H1 (cell line): ENCODE results near the gene MTM1. TPM values are rescaled to one million over a fixed set of nuclear protein-coding genes. Genes with fewer than 3 reads are reported as not detected.

Source experiments
- CTCF ChIA-PET: fragments of 300-600 bp; sonication (Branson Sonifier 250); formaldehyde crosslinking; loops from one replicate; lab custom pipeline; 2021; ENCODE audit not compliant: partially characterized antibody; lab: Charles Lee
- POLR2A ChIA-PET: fragments of 300-600 bp; sonication (Branson Sonifier 250); formaldehyde crosslinking; loops from one replicate; lab custom pipeline; 2021; ENCODE audit warnings: inconsistent platforms; ENCODE audit not compliant: partially characterized antibody; lab: Charles Lee
- DNase-seq, 2 experiments: peaks; one replicate each; pipeline versions ENCODE4 v3.0.0 to v3.0.0-alpha.2; 2010 to 2022; ENCODE audit warnings: low spot score in 2 of 2, low read depth in 1 of 2, mixed read lengths in 1 of 2
- FAIRE-seq: peaks from 2 replicates; lab custom pipeline; 2011; peaks lifted over from hg19 to GRCh38; lab: Jason Lieb, UNC
- H2AFZ ChIP-seq: 2 replicates; pipeline ENCODE4 v1.8.1; 2012; ENCODE audit warnings: low read length, inconsistent platforms
- H2AK5ac ChIP-seq: 2 replicates; pipeline ENCODE4 v1.6.1; 2013; ENCODE audit warnings: low read depth, low read length
- H2BK120ac ChIP-seq: replicated peaks from 2 replicates; pipeline ENCODE3; 2013; ENCODE audit warnings: low read depth, low read length, inconsistent platforms
- H2BK12ac ChIP-seq: 2 replicates; pipeline ENCODE4 v1.6.1; 2013; ENCODE audit warnings: low read depth, low read length
- H2BK15ac ChIP-seq: 2 replicates; pipeline ENCODE4 v1.6.1; 2013; ENCODE audit warnings: low read length
- H2BK20ac ChIP-seq: 2 replicates; pipeline ENCODE4 v1.6.1; 2013; ENCODE audit warnings: low read length
- H2BK5ac ChIP-seq: 2 replicates; pipeline ENCODE4 v1.6.1; 2013; ENCODE audit warnings: low read depth, low read length
- H3K14ac ChIP-seq: 2 replicates; pipeline ENCODE4 v1.6.1; 2013; ENCODE audit warnings: inconsistent platforms; ENCODE audit not compliant: insufficient read length
- H3K18ac ChIP-seq: 2 replicates; pipeline ENCODE4 v1.6.1; 2013; ENCODE audit warnings: low read length; ENCODE audit errors: extremely low read depth
- H3K23ac ChIP-seq: 2 replicates; pipeline ENCODE4 v1.6.1; 2013; ENCODE audit warnings: inconsistent platforms; ENCODE audit not compliant: insufficient read length
- H3K23me2 ChIP-seq: 2 replicates; pipeline ENCODE4 v1.6.1; 2013; ENCODE audit warnings: low read depth, low read length
- H3K27ac ChIP-seq: 2 replicates; pipeline ENCODE4 v1.6.1; 2011; ENCODE audit warnings: low read depth, low read length, inconsistent platforms
- H3K27me3 ChIP-seq, 4 experiments: replicated peaks in 1 of 4; 1 replicate in 1 of 4; 2 replicates in 3 of 4; pipeline versions ENCODE4 v1.6.1 to v1.8.1; 2011 to 2013; ENCODE audit warnings: low read length in 3 of 4, mild to moderate bottlenecking in 3 of 4, inconsistent platforms in 2 of 4, mixed read lengths in 2 of 4, moderate library complexity in 1 of 4; ENCODE audit not compliant: control insufficient read depth in 3 of 4, insufficient read depth in 3 of 4; ENCODE audit errors: extremely low read depth in 1 of 4
- H3K36me3 ChIP-seq, 4 experiments: 2 replicates each; pipeline versions ENCODE4 v1.6.1 to v1.8.1; 2011 to 2013; ENCODE audit warnings: mild to moderate bottlenecking in 4 of 4, low read length in 3 of 4, moderate library complexity in 2 of 4, control low read depth in 1 of 4, inconsistent platforms in 1 of 4; ENCODE audit not compliant: insufficient read depth in 4 of 4, control insufficient read depth in 2 of 4
- H3K4ac ChIP-seq: replicated peaks from 2 replicates; pipeline ENCODE3; 2013; ENCODE audit warnings: low read length, low read depth, mixed read lengths, inconsistent platforms; ENCODE audit not compliant: insufficient read length
- H3K4me1 ChIP-seq, 4 experiments: replicated peaks in 1 of 4; 1 replicate in 1 of 4; 2 replicates in 3 of 4; pipeline versions ENCODE4 v1.6.1 to v1.8.1; 2011 to 2013; ENCODE audit warnings: low read length in 3 of 4, inconsistent platforms in 2 of 4, mixed read lengths in 1 of 4; ENCODE audit not compliant: insufficient read depth in 4 of 4, control insufficient read depth in 3 of 4
- H3K4me2 ChIP-seq, 2 experiments: 2 replicates each; pipeline versions ENCODE4 v1.6.1 to v1.8.1; 2011 to 2013; ENCODE audit warnings: low read depth in 2 of 2, low read length in 2 of 2, control low read depth in 1 of 2, inconsistent platforms in 1 of 2, mild to moderate bottlenecking in 1 of 2; ENCODE audit not compliant: insufficient read depth in 1 of 2
- H3K4me3 ChIP-seq, 4 experiments: fragments of 200-600, 300-600 bp in 1 of 4; sonication (generic), shearing (Covaris generic), sonication (Bioruptor Twin) in 1 of 4; 2 replicates each; pipeline versions ENCODE4 v1.5.1 to v1.8.1; 2011 to 2016; ENCODE audit warnings: low read length in 4 of 4, low read depth in 3 of 4, control low read depth in 2 of 4, inconsistent platforms in 2 of 4, mild to moderate bottlenecking in 2 of 4, mixed read lengths in 1 of 4, moderate library complexity in 1 of 4; ENCODE audit not compliant: insufficient read depth in 2 of 4; ENCODE audit errors: extremely low read depth in 1 of 4
- H3K56ac ChIP-seq: replicated peaks from 2 replicates; pipeline ENCODE3; 2013; ENCODE audit warnings: low read depth, mild to moderate bottlenecking, mixed read lengths, low read length, inconsistent platforms; ENCODE audit not compliant: insufficient read length
- H3K79me1 ChIP-seq: 2 replicates; pipeline ENCODE4 v1.6.1; 2013; ENCODE audit warnings: low read depth, low read length, control low read depth
- H3K79me2 ChIP-seq, 2 experiments: 2 replicates each; pipeline versions ENCODE4 v1.6.1 to v1.8.1; 2012 to 2013; ENCODE audit warnings: low read length in 2 of 2, mild to moderate bottlenecking in 2 of 2, inconsistent platforms in 1 of 2; ENCODE audit not compliant: insufficient read depth in 2 of 2, control insufficient read depth in 1 of 2
- H3K9ac ChIP-seq, 4 experiments: replicated peaks in 1 of 4; 1 replicate in 1 of 4; 2 replicates in 3 of 4; pipeline versions ENCODE4 v1.6.1 to v1.8.1; 2011 to 2013; ENCODE audit warnings: low read depth in 3 of 4, low read length in 3 of 4, control low read depth in 2 of 4, mild to moderate bottlenecking in 2 of 4, moderate library complexity in 2 of 4, inconsistent platforms in 1 of 4; ENCODE audit errors: extremely low read depth in 1 of 4
- H3K9me3 ChIP-seq, 2 experiments: 2 replicates each; pipeline versions ENCODE4 v1.6.1 to v1.8.1; 2012 to 2013; ENCODE audit warnings: mild to moderate bottlenecking in 2 of 2, moderate library complexity in 2 of 2, control low read depth in 1 of 2, inconsistent platforms in 1 of 2, low read depth in 1 of 2, low read length in 1 of 2, mixed read lengths in 1 of 2; ENCODE audit not compliant: insufficient read depth in 2 of 2
- H4K20me1 ChIP-seq, 2 experiments: replicated peaks in 1 of 2; 2 replicates each; pipeline versions ENCODE3 to v1.8.1; 2011 to 2013; ENCODE audit warnings: inconsistent platforms in 2 of 2, low read length in 2 of 2, mild to moderate bottlenecking in 1 of 2; ENCODE audit not compliant: insufficient read depth in 2 of 2, control insufficient read depth in 1 of 2
- H4K5ac ChIP-seq: 2 replicates; pipeline ENCODE4 v1.6.1; 2013; ENCODE audit warnings: low read length, low read depth, mixed read lengths, inconsistent platforms; ENCODE audit not compliant: insufficient read length
- H4K8ac ChIP-seq: 2 replicates; pipeline ENCODE4 v1.8.0; 2013; ENCODE audit warnings: mild to moderate bottlenecking, moderate library complexity, low read length, inconsistent platforms; ENCODE audit not compliant: insufficient read depth; ENCODE audit errors: extremely low read depth
- H4K91ac ChIP-seq: replicated peaks from 2 replicates; pipeline ENCODE3; 2013; ENCODE audit warnings: low read length, mixed read lengths, inconsistent platforms; ENCODE audit not compliant: insufficient read length
- CEBPB ChIP-seq: IDR thresholded peaks from 2 replicates; pipeline ENCODE4 v1.6.1; 2012; ENCODE audit warnings: low read depth, low read length
- EGR1 ChIP-seq: IDR thresholded peaks from 2 replicates; pipeline ENCODE4 v1.6.1; 2011; ENCODE audit warnings: low read depth, low read length, borderline replicate concordance
- EZH2 ChIP-seq: fragments of 200-600 bp; sonication (generic); IDR thresholded peaks from 2 replicates; pipeline ENCODE4 v1.7.1; 2012; ENCODE audit warnings: low read depth, mild to moderate bottlenecking, moderate library complexity, low read length, inconsistent platforms; ENCODE audit not compliant: severe bottlenecking
- SIX5 ChIP-seq: IDR thresholded peaks from 2 replicates; pipeline ENCODE4 v1.6.1; 2011; ENCODE audit warnings: mild to moderate bottlenecking, low read depth, low read length
- TEAD4 ChIP-seq: IDR thresholded peaks from 2 replicates; pipeline ENCODE4 v1.6.1; 2012; ENCODE audit warnings: low read depth, low read length, inconsistent platforms, mixed read lengths
- WGBS, 2 experiments: shearing (Covaris generic) in 1 of 2; methylation state at CpG; one replicate each; pipeline versions ENCODE4 v1.1.6 to v1.1.7; 2013 to 2015; ENCODE audit warnings: low lambda C conversion rate in 2 of 2, mixed read lengths in 2 of 2, inconsistent platforms in 1 of 2, low coverage in 1 of 2, missing lambda C conversion rate in 1 of 2; ENCODE audit not compliant: insufficient replicate concordance in 2 of 2, insufficient coverage in 1 of 2, insufficient read length in 1 of 2; ENCODE audit errors: extremely low coverage in 1 of 2, missing lambda C conversion rate in 1 of 2; 5-methylcytosine and 5-hydroxymethylcytosine counted together
- polyA plus RNA-seq, 7 experiments: library from polyadenylated mRNA; depleted of rRNA in 3 of 7; stranded (reverse) in 5 of 7; unstranded in 2 of 7; fragments of >200 nt in 5 of 7; fragments of 200-250 nt in 2 of 7; gene quantifications; 1 replicate in 5 of 7; 2 replicates in 1 of 7; 4 replicates in 1 of 7; pipeline versions ENCODE4 v1.2.1 to v1.2.3, GENCODE V29; 2011 to 2013; ENCODE audit warnings: missing spikeins in 2 of 7, mixed read lengths in 2 of 7
- total RNA-seq: library from RNA; stranded (reverse); fragmentation: NEBNext Ultra II Directional; extraction: Animal tissue kit (Norgen Biotek cat#: 25700); gene quantifications from 2 replicates; pipeline ENCODE4 v1.2.1, GENCODE V29; 2021

MTM1 gene
- total and polyA plus RNA-seq, 2 of the 8 experiments (the other 6 are each of a cell fraction or from before 2014, with no cell fraction given), result 2.3 to 8.4 TPM

GRCh38 chrX:150574559-150575418 lies 6.4 kb downstream of the MTM1 start:
- FAIRE-seq (no peak), DNase-seq (no peak)
- H3K56ac ChIP-seq, result no peak overlapping the region
- 0 out of 4 replicates have a peak, but pooled peaks cover 0 to 2% of the 10 kb centered on the region in 2 experiments for H3K9me3 ChIP-seq
- no peak overlapping the region for H2BK5ac ChIP-seq
- ChIA-PET CTCF (interaction anchor here (0.5 to 2.0 kb wide), 7 partner anchors 12 to 1071 kb away, joined by 3 to 7 read pairs (median 4); no protein-coding TSS in a partner anchor), POLR2A (interaction anchor here (1.0 to 2.1 kb wide), 2 partner anchors 8 to 26 kb away, joined by 3 to 5 read pairs; no protein-coding TSS in a partner anchor)
- H3K4me3 ChIP-seq, result no peak overlapping the region
- H4K8ac ChIP-seq, result no peak overlapping the region
- H3K36me3 ChIP-seq, result no peaks in the 10 kb centered on the region; a peak in 1 of 8 replicates
- no peak overlapping the region for H3K27ac ChIP-seq
- peaks cover 0 to 14% (median 10%) of the 10 kb centered on the region in 4 experiments; a peak in 4 of 7 replicates for H3K4me1 ChIP-seq
- no peak overlapping the region for H3K9ac ChIP-seq
- H2AFZ ChIP-seq, result no peak overlapping the region
- H3K79me1 ChIP-seq, result no peaks in the 10 kb centered on the region; the same call in 1 of the 2 replicates
- H2BK120ac ChIP-seq, result no peak overlapping the region
- H3K79me2 ChIP-seq, result peaks cover 0 to 32% of the 10 kb centered on the region in 2 experiments; a peak in 2 of 4 replicates
- H4K20me1 ChIP-seq, result no peaks in the 10 kb centered on the region
- 0 out of 2 replicates have a peak overlapping the region, but pooled peaks have one; percentile 24 for H2AK5ac ChIP-seq
- no peak overlapping the region for H2BK12ac ChIP-seq
- H3K23me2 ChIP-seq, result no peaks in the 10 kb centered on the region
- H3K27me3 ChIP-seq, result no peaks in the 10 kb centered on the region
- 34% methylated on average over 13 of the region's 13 CpGs; no CpG with 5 or more reads in 1 of the 2 experiments for WGBS, 2 experiments
- H3K23ac ChIP-seq, result no peak overlapping the region
- H2BK20ac ChIP-seq, result no peak overlapping the region
- peak overlapping the region; percentile 29 to 33; a peak in 3 of 4 replicates for H3K4me2 ChIP-seq
- H3K4ac ChIP-seq, result no peak overlapping the region
- no peak overlapping the region for H4K91ac ChIP-seq
- no peak overlapping the region for H3K18ac ChIP-seq
- H2BK15ac ChIP-seq, result no peak overlapping the region
- no peak overlapping the region for H4K5ac ChIP-seq
- H3K14ac ChIP-seq, result no peak overlapping the region
- TF ChIP-seq SIX5 (no peak), EGR1 (no peak), CEBPB (no peak), TEAD4 (no peak), EZH2 (no peak)
